Measurements from ENCODE around the gene AP3B2.

DNA sequence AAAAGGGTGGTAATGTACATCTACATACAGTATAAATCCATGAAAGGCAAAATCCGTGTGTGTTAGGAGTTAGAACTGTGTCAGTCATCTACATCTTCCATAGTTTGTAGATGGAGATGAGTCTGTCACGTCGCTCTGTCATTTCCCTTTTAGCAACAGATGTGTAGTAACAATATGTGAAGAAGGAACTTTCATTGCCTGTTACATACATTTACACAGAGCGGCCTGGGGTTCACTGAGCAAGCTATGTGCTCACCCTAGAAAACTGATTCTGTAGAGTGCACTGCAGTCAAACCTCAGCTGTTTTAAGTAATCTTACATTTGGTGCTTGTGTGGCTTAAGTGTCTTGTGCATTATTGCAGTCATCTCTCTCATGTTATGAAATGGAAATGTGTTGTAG, 41.6 kb upstream of the AP3B2 start:
- TF ChIP-seq POLR2A (IDR thresholded peaks at IDR 0.05; ENCODE audit: low read depth, low read length), result no peak
- TF ChIP-seq, protein P1, sequence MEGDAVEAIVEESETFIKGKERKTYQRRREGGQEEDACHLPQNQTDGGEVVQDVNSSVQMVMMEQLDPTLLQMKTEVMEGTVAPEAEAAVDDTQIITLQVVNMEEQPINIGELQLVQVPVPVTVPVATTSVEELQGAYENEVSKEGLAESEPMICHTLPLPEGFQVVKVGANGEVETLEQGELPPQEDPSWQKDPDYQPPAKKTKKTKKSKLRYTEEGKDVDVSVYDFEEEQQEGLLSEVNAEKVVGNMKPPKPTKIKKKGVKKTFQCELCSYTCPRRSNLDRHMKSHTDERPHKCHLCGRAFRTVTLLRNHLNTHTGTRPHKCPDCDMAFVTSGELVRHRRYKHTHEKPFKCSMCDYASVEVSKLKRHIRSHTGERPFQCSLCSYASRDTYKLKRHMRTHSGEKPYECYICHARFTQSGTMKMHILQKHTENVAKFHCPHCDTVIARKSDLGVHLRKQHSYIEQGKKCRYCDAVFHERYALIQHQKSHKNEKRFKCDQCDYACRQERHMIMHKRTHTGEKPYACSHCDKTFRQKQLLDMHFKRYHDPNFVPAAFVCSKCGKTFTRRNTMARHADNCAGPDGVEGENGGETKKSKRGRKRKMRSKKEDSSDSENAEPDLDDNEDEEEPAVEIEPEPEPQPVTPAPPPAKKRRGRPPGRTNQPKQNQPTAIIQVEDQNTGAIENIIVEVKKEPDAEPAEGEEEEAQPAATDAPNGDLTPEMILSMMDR (conservative IDR thresholded peaks at IDR 0.05; ENCODE audit: low read depth, low read length), result no peak

Data from IMR-90 (cell line).